ENCODE results near the gene COL18A1. TPM values are rescaled to one million over a fixed set of nuclear protein-coding genes. Genes with fewer than 3 reads are reported as not detected.
A peak's percentile ranks its signal among the peaks of the same experiment; 100 is the strongest.
"Not testable (repeated sequence)": the region's sequence is repeated elsewhere in the genome, so short reads cannot be mapped to it uniquely, and the experiment has no call there.

Gene COL18A1
- total RNA-seq, 1 experiment from 2014 or later, result 347 TPM

GRCh38 chr21:45427331-45428271, 22.6 kb downstream of the COL18A1 start:
- DNase-seq (ENCODE audit: low read depth), result peak; percentile 100

- no peak for DNase-seq (ENCODE audit: low read depth)
Observed at GRCh38 chr21:45428534-45428933, 23.6 kb downstream of the COL18A1 start.

GRCh38 chr21:45429221-45430175, 24.5 kb downstream of the COL18A1 start:
- DNase-seq (ENCODE audit: low read depth), result no peak

- DNase-seq (ENCODE audit: low read depth), result no peak
Observed at GRCh38 chr21:45430521-45431501, 25.8 kb downstream of the COL18A1 start.

GRCh38 chr21:45431781-45432572, 27.0 kb downstream of the COL18A1 start:
- DNase-seq (ENCODE audit: low read depth), result no peak

- DNase-seq (ENCODE audit: low read depth), result peak; percentile 27
Observed at GRCh38 chr21:45432575-45433255, 27.8 kb downstream of the COL18A1 start.

GRCh38 chr21:45433301-45433700, 28.3 kb downstream of the COL18A1 start:
- DNase-seq (ENCODE audit: low read depth), result no peak

- DNase-seq (ENCODE audit: low read depth), result no peak
Observed at GRCh38 chr21:45433911-45434644, 29.1 kb downstream of the COL18A1 start.

- no peak for DNase-seq (ENCODE audit: low read depth)
Observed at GRCh38 chr21:45434645-45435217, 29.8 kb downstream of the COL18A1 start.

GRCh38 chr21:45435405-45435981, 30.5 kb downstream of the COL18A1 start:
- no peak for DNase-seq (ENCODE audit: low read depth)

- no peak for DNase-seq (ENCODE audit: low read depth)
Observed at GRCh38 chr21:45436351-45437065, 31.5 kb downstream of the COL18A1 start.

- not testable (repeated sequence) for DNase-seq (ENCODE audit: low read depth)
Observed at GRCh38 chr21:45437844-45438243, 32.9 kb downstream of the COL18A1 start.

- no peak for DNase-seq (ENCODE audit: low read depth)
Observed at GRCh38 chr21:45438391-45439145, 33.6 kb downstream of the COL18A1 start.

- DNase-seq (ENCODE audit: low read depth), result peak; percentile 79
Observed at GRCh38 chr21:45439161-45439872, 34.4 kb downstream of the COL18A1 start.

- no peak for DNase-seq (ENCODE audit: low read depth)
Observed at GRCh38 chr21:45439901-45440461, 35.0 kb downstream of the COL18A1 start.
